HEK293 (cell line): ENCODE data around the gene CCDC184.

ENCODE experiments used
- CTCF ChIA-PET: fragments of 350-600 bp; formaldehyde crosslinking; extraction: SDS; loops from one replicate; lab custom pipeline; 2021; ENCODE audit warnings: antibody characterized with exemption; lab: Yijun Ruan, JAX
- POLR2A ChIA-PET: fragments of 300-600 bp; formaldehyde crosslinking; extraction: SDS; loops from one replicate; lab custom pipeline; 2020; ENCODE audit warnings: antibody characterized with exemption, inconsistent platforms; lab: Yijun Ruan, JAX
- H3K27ac ChIP-seq: fragments of 200-500 bp; sonication (Bioruptor generic); 2 replicates; pipeline ENCODE4 v1.5.1; 2014; ENCODE audit warnings: low read depth, low read length, control low read depth, inconsistent platforms; ENCODE audit errors: extremely low read depth
- H3K36me3 ChIP-seq, 2 experiments: fragments of 200-500 bp in 1 of 2; sonication (Bioruptor generic) in 1 of 2; 1 replicate in 1 of 2; 2 replicates in 1 of 2; pipeline ENCODE4 v1.5.1; 2014 to 2017; ENCODE audit warnings: inconsistent platforms in 2 of 2, low read length in 2 of 2; ENCODE audit not compliant: control insufficient read depth in 2 of 2, insufficient read depth in 1 of 2
- H3K4me1 ChIP-seq: fragments of 200-500 bp; sonication (Bioruptor generic); 2 replicates; pipeline ENCODE4 v1.5.1; 2014; ENCODE audit warnings: mild to moderate bottlenecking, low read length, inconsistent platforms; ENCODE audit not compliant: control insufficient read depth, insufficient read depth
- H3K4me3 ChIP-seq: 2 replicates; pipeline ENCODE4 v1.5.1; 2011; ENCODE audit warnings: low read depth, mild to moderate bottlenecking, control low read depth, low read length, moderate library complexity
- H3K9me3 ChIP-seq: fragments of 200-500 bp; sonication (Bioruptor generic); 2 replicates; pipeline ENCODE4 v1.5.1; 2014; ENCODE audit warnings: low read depth, low read length, inconsistent platforms; ENCODE audit not compliant: control insufficient read depth, insufficient read depth
- GLI4 ChIP-seq: fragments of 450-650 bp; formaldehyde crosslinking; IDR thresholded peaks from 2 replicates; pipeline ENCODE4 v1.5.1; 2016; ENCODE audit warnings: missing biosample characterization, missing genetic modification characterization
- HOXA7 ChIP-seq: sonication (generic); formaldehyde crosslinking; IDR thresholded peaks from 2 replicates; pipeline ENCODE4 v1.8.1; 2022; ENCODE audit warnings: missing genetic modification reagents, borderline replicate concordance
- KLF9 ChIP-seq: fragments of 450-650 bp; formaldehyde crosslinking; IDR thresholded peaks from 2 replicates; pipeline ENCODE4 v1.5.1; 2016; ENCODE audit warnings: missing biosample characterization, missing genetic modification characterization, low read depth
- SCRT2 ChIP-seq: fragments of 450-650 bp; formaldehyde crosslinking; IDR thresholded peaks from 2 replicates; pipeline ENCODE4 v1.5.1; 2016; ENCODE audit warnings: missing biosample characterization, missing genetic modification characterization
- SP2 ChIP-seq: fragments of 450-650 bp; formaldehyde crosslinking; IDR thresholded peaks from 2 replicates; pipeline ENCODE4 v1.5.1; 2016; ENCODE audit warnings: missing biosample characterization, missing genetic modification characterization
- TCF7L2 ChIP-seq: IDR thresholded peaks from 2 replicates; pipeline ENCODE4 v1.6.1; 2011; ENCODE audit warnings: low read depth, mild to moderate bottlenecking, inconsistent platforms, low read length, moderate library complexity, borderline replicate concordance
- ZBTB7A ChIP-seq: fragments of 450-650 bp; formaldehyde crosslinking; IDR thresholded peaks from 2 replicates; pipeline ENCODE4 v1.5.1; 2016; ENCODE audit warnings: low read depth, missing biosample characterization, missing genetic modification characterization
- ZNF112 ChIP-seq: fragments of 450-650 bp; formaldehyde crosslinking; IDR thresholded peaks from 2 replicates; pipeline ENCODE4 v1.5.0; 2017; ENCODE audit warnings: missing biosample characterization, missing genetic modification characterization
- ZNF19 ChIP-seq: fragments of 450-650 bp; formaldehyde crosslinking; IDR thresholded peaks from 2 replicates; pipeline ENCODE4; 2016; ENCODE audit warnings: missing biosample characterization, missing genetic modification characterization, low read depth
- ZNF558 ChIP-seq: fragments of 450-650 bp; formaldehyde crosslinking; IDR thresholded peaks from 2 replicates; pipeline ENCODE4 v1.5.1; 2016; ENCODE audit warnings: missing biosample characterization, missing genetic modification characterization
- ZNF585B ChIP-seq: fragments of 450-650 bp; formaldehyde crosslinking; IDR thresholded peaks from 2 replicates; pipeline ENCODE4 v1.5.1; 2016; ENCODE audit warnings: missing biosample characterization, missing genetic modification characterization
- ZNF768 ChIP-seq: fragments of 450-650 bp; formaldehyde crosslinking; IDR thresholded peaks from 2 replicates; pipeline ENCODE4 v1.5.1; 2018; ENCODE audit warnings: missing biosample characterization, mild to moderate bottlenecking, missing genetic modification characterization
- ZSCAN30 ChIP-seq: fragments of 450-650 bp; IDR thresholded peaks from 2 replicates; pipeline ENCODE4 v1.5.1; 2018; ENCODE audit warnings: missing biosample characterization, mild to moderate bottlenecking, missing genetic modification characterization, moderate library complexity
- TF ChIP-seq, protein P1 (sequence below): fragments of 450-650 bp; formaldehyde crosslinking; IDR thresholded peaks from 2 replicates; pipeline ENCODE4 v1.5.1; 2017; ENCODE audit warnings: missing biosample characterization, missing genetic modification characterization
- TF ChIP-seq, protein P2 (sequence below): fragments of 450-650 bp; formaldehyde crosslinking; IDR thresholded peaks from 2 replicates; pipeline ENCODE4 v1.5.1; 2016; ENCODE audit warnings: missing biosample characterization, missing genetic modification characterization
- TF ChIP-seq, protein P3 (sequence below): fragments of 450-650 bp; formaldehyde crosslinking; IDR thresholded peaks from 2 replicates; pipeline ENCODE4 v1.5.1; 2016; ENCODE audit warnings: missing biosample characterization, missing genetic modification characterization
- TF ChIP-seq, protein P4 (sequence below): fragments of 450-650 bp; formaldehyde crosslinking; IDR thresholded peaks from 2 replicates; pipeline ENCODE4 v1.5.1; 2016; ENCODE audit warnings: missing biosample characterization, missing genetic modification characterization

CCDC184 gene

DNA sequence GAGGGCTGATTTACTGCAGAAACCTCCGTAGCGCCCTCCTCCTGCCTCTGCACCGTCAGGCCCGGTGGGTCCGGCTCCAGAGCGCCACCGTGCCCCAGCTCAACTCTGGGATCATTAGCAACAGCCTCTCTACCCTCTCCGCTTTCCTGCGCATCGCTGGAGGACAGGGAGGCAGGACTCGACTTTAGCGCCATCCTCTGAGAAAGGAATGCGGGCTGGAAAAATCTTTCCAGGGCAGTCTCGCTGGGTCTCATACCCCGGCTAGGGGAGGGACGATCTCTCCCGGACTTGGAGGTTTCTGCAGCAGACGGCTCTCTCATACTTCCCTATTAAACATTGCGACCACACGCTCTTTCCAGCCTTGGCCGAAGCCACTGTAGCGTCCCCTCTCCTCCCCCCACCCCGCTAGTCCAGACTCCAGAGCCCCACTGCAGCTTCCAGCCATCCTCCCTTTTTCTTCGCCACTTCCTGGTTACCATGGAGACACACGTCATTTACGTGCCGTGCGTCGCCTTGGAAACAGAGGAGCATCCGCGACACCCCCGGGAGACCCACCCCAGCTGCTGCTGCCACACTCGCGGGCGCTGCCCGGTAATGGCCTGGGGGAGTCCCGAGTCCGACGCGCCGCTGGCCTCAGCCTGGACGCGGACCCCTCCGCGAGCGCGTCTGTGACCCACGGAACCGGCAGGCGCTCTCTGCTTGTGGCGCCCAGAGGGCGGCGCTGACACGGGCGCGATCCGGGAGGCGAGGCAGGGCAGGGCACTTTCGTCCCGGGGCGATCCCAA, at the start of gene CCDC184 (continued):
- TF ChIP-seq, protein P1, sequence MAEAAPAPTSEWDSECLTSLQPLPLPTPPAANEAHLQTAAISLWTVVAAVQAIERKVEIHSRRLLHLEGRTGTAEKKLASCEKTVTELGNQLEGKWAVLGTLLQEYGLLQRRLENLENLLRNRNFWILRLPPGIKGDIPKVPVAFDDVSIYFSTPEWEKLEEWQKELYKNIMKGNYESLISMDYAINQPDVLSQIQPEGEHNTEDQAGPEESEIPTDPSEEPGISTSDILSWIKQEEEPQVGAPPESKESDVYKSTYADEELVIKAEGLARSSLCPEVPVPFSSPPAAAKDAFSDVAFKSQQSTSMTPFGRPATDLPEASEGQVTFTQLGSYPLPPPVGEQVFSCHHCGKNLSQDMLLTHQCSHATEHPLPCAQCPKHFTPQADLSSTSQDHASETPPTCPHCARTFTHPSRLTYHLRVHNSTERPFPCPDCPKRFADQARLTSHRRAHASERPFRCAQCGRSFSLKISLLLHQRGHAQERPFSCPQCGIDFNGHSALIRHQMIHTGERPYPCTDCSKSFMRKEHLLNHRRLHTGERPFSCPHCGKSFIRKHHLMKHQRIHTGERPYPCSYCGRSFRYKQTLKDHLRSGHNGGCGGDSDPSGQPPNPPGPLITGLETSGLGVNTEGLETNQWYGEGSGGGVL (tag by site-specific recombination) = peak; percentile 67; the same call in 1 of the 2 replicates
- TF ChIP-seq ZNF558 = no peak
- TF ChIP-seq ZNF19 (tag by site-specific recombination) = no peak
- TF ChIP-seq KLF9 = 0 out of 2 replicates have a peak, but pooled peaks have one; percentile 11
- no peak for TF ChIP-seq ZNF768 (tag by site-specific recombination)
- TF ChIP-seq, protein P2, sequence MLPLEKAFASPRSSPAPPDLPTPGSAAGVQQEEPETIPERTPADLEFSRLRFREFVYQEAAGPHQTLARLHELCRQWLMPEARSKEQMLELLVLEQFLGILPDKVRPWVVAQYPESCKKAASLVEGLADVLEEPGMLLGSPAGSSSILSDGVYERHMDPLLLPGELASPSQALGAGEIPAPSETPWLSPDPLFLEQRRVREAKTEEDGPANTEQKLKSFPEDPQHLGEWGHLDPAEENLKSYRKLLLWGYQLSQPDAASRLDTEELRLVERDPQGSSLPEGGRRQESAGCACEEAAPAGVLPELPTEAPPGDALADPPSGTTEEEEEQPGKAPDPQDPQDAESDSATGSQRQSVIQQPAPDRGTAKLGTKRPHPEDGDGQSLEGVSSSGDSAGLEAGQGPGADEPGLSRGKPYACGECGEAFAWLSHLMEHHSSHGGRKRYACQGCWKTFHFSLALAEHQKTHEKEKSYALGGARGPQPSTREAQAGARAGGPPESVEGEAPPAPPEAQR (tag by site-specific recombination) = no peak
- TF ChIP-seq, protein P3, sequence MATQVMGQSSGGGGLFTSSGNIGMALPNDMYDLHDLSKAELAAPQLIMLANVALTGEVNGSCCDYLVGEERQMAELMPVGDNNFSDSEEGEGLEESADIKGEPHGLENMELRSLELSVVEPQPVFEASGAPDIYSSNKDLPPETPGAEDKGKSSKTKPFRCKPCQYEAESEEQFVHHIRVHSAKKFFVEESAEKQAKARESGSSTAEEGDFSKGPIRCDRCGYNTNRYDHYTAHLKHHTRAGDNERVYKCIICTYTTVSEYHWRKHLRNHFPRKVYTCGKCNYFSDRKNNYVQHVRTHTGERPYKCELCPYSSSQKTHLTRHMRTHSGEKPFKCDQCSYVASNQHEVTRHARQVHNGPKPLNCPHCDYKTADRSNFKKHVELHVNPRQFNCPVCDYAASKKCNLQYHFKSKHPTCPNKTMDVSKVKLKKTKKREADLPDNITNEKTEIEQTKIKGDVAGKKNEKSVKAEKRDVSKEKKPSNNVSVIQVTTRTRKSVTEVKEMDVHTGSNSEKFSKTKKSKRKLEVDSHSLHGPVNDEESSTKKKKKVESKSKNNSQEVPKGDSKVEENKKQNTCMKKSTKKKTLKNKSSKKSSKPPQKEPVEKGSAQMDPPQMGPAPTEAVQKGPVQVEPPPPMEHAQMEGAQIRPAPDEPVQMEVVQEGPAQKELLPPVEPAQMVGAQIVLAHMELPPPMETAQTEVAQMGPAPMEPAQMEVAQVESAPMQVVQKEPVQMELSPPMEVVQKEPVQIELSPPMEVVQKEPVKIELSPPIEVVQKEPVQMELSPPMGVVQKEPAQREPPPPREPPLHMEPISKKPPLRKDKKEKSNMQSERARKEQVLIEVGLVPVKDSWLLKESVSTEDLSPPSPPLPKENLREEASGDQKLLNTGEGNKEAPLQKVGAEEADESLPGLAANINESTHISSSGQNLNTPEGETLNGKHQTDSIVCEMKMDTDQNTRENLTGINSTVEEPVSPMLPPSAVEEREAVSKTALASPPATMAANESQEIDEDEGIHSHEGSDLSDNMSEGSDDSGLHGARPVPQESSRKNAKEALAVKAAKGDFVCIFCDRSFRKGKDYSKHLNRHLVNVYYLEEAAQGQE (tag by site-specific recombination) = no peak
- TF ChIP-seq ZNF585B (tag by site-specific recombination) = no peak
- TF ChIP-seq HOXA7 (CRISPR knock-in tag) = no peak
- TF ChIP-seq, protein P4, sequence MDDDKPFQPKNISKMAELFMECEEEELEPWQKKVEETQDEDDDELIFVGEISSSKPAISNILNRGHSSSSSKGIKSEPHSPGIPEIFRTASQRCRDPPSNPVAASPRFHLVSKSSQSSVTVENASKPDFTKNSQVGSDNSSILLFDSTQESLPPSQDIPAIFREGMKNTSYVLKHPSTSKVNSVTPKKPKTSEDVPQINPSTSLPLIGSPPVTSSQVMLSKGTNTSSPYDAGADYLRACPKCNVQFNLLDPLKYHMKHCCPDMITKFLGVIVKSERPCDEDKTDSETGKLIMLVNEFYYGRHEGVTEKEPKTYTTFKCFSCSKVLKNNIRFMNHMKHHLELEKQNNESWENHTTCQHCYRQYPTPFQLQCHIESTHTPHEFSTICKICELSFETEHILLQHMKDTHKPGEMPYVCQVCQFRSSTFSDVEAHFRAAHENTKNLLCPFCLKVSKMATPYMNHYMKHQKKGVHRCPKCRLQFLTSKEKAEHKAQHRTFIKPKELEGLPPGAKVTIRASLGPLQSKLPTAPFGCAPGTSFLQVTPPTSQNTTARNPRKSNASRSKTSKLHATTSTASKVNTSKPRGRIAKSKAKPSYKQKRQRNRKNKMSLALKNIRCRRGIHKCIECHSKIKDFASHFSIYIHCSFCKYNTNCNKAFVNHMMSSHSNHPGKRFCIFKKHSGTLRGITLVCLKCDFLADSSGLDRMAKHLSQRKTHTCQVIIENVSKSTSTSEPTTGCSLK (tag by site-specific recombination) = no peak
- no peak for TF ChIP-seq ZSCAN30 (tag by site-specific recombination)
- TF ChIP-seq TCF7L2 = no peak
- TF ChIP-seq SCRT2 = peak; percentile 35; the same call in 1 of the 2 replicates
- TF ChIP-seq SP2 (tag by site-specific recombination) = peak; percentile 57
- no peak; the same call in 1 of the 2 replicates for TF ChIP-seq ZBTB7A
- TF ChIP-seq ZNF112 (tag by site-specific recombination) = no peak

DNA sequence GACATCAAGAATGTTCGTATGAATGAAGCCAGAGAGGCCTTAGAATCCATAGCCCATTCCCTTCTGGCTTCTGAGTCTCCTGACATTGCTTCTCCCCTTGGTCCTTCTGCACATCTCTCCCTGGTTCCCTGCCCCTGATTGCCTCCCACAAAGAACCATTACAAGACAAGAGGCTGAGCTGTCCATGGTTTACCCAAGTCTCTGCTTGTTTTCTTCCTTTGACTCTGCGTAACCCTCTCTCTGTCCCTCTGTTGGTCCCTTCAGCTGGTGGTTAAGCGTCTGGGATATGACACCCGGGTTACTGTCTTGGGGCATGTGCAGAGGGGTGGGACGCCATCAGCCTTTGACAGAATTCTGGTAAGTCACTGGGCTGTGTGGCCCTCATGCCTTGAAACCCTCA, 48.4 kb upstream of the CCDC184 start:
- POLR2A ChIA-PET = no interaction called here
- CTCF ChIA-PET = no interaction called here
- Histone ChIP-seq H3K4me1 (no peaks in the 10 kb centered on the region), H3K4me3 (no peak overlapping the region)
- TF ChIP-seq GLI4 (tag by site-specific recombination) = no peak
- TF ChIP-seq, protein P3 (tag by site-specific recombination) = peak; percentile 59; the same call in 1 of the 2 replicates
- TF ChIP-seq, all 188 proteins: peak for 1
- no peaks in the 10 kb centered on the region for H3K9me3 ChIP-seq
- H3K36me3 ChIP-seq = peaks cover 13 to 81% of the 10 kb centered on the region in 2 experiments; a peak in 2 of 3 replicates
- no peak overlapping the region for H3K27ac ChIP-seq
